ENCODE results near the gene RAD21L1.

RAD21L1 gene

GRCh38 chr20:1185790-1186334 is 40.0 kb upstream of the RAD21L1 start:
- Histone ChIP-seq H3K27me3 (ENCODE audit: control insufficient read depth in 1 of 2, insufficient read depth in 2 of 2, low read length in 2 of 2) (peaks cover 28 to 33% of the 10 kb centered on the region in 2 donors), H3K4me3 (ENCODE audit: low read length in 2 of 2) (no peak overlapping the region), H3K9ac (ENCODE audit: low read length in 2 of 2) (no peak overlapping the region), H3K27ac (ENCODE audit: low read length) (no peak overlapping the region), H3K36me3 (ENCODE audit: control insufficient read depth in 2 of 2, insufficient read depth in 2 of 2, low read length in 2 of 2) (no peaks in the 10 kb centered on the region), H3K9me3 (ENCODE audit: control insufficient read depth in 2 of 2, low read length in 2 of 2) (no peaks in the 10 kb centered on the region), H3K4me1 (ENCODE audit: control insufficient read depth, insufficient read depth, low read length) (peaks cover 4% of the 10 kb centered on the region)

GRCh38 chr20:1186367-1186991 is 39.4 kb upstream of the RAD21L1 start:
- H3K27ac ChIP-seq (ENCODE audit: low read length), result no peak overlapping the region
- H3K4me3 ChIP-seq (ENCODE audit: low read length in 2 of 2), result no peak overlapping the region
- H3K9me3 ChIP-seq (ENCODE audit: control insufficient read depth in 2 of 2, low read length in 2 of 2), result no peaks in the 10 kb centered on the region

DNA sequence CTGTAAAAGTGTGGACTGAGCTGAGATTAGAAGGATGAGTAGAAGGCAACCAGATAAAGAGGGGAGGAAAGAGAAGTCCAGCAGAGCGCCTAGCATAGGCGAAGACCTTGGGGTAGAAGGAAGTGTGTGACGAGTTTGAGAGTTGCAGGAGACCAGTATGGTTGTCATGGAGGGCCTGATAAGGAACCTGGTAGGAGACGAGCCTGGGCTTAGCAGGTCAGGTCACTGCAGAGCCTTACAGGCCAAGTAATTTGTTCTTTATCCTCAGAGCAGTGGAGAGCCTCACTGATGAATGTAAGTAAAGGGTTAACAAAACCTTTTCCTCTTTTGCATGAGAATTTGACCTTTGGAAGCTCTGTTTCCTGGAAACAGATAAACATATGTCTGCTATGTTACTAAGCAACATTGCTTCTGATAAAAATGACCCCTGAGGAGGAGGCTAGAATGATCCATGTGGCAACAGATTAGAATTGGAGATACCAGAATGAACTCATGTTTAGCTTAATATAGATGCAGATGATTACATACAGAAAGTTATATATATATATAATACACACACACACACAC is 38.2 kb upstream of the RAD21L1 start:
- no peaks in the 10 kb centered on the region for H3K36me3 ChIP-seq (ENCODE audit: control insufficient read depth in 2 of 2, insufficient read depth in 2 of 2, low read length in 2 of 2)

More at GRCh38 chr20:1186367-1186991, 39.4 kb upstream of the RAD21L1 start:
- H3K27me3 ChIP-seq (ENCODE audit: control insufficient read depth in 1 of 2, insufficient read depth in 2 of 2, low read length in 2 of 2), result peaks cover 26 to 33% of the 10 kb centered on the region in 2 donors
- H3K9ac ChIP-seq (ENCODE audit: low read length in 2 of 2), result no peak overlapping the region
- no peaks in the 10 kb centered on the region for H3K36me3 ChIP-seq (ENCODE audit: control insufficient read depth in 2 of 2, insufficient read depth in 2 of 2, low read length in 2 of 2)
- peaks cover 4% of the 10 kb centered on the region for H3K4me1 ChIP-seq (ENCODE audit: control insufficient read depth, insufficient read depth, low read length)

DNA sequence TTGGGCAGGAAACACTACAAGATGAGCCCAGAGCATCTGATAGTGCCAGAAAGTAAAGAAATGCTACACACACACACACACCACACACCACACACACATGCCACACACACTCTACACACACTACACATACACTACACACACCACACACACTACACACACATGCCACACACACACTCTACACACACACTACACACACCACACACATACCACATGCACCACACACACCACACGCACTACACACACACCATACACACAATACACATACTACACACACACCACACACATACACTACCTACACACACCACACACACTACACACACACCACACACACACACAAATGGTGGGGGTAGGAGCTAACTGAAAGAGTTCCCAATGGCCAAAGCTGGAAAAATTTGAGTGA is 37.5 kb upstream of the RAD21L1 start:
- peaks cover 25 to 33% of the 10 kb centered on the region in 2 donors for H3K27me3 ChIP-seq (ENCODE audit: control insufficient read depth in 1 of 2, insufficient read depth in 2 of 2, low read length in 2 of 2)
- no peak overlapping the region for H3K4me3 ChIP-seq (ENCODE audit: low read length in 2 of 2)
- H3K4me1 ChIP-seq (ENCODE audit: control insufficient read depth, insufficient read depth, low read length), result peaks cover 4% of the 10 kb centered on the region
- no peak overlapping the region for H3K9ac ChIP-seq (ENCODE audit: low read length in 2 of 2)
- H3K36me3 ChIP-seq (ENCODE audit: control insufficient read depth in 2 of 2, insufficient read depth in 2 of 2, low read length in 2 of 2), result no peaks in the 10 kb centered on the region
- H3K27ac ChIP-seq (ENCODE audit: low read length), result no peak overlapping the region
- H3K9me3 ChIP-seq (ENCODE audit: control insufficient read depth in 2 of 2, low read length in 2 of 2), result no peaks in the 10 kb centered on the region

More for the DNA sequence above, 38.2 kb upstream of the RAD21L1 start:
- Histone ChIP-seq H3K9ac (ENCODE audit: low read length in 2 of 2) (no peak overlapping the region), H3K4me1 (ENCODE audit: control insufficient read depth, insufficient read depth, low read length) (peaks cover 4% of the 10 kb centered on the region), H3K27me3 (ENCODE audit: control insufficient read depth in 1 of 2, insufficient read depth in 2 of 2, low read length in 2 of 2) (peaks cover 25 to 33% of the 10 kb centered on the region in 2 donors), H3K4me3 (ENCODE audit: low read length in 2 of 2) (no peak overlapping the region), H3K27ac (ENCODE audit: low read length) (no peak overlapping the region), H3K9me3 (ENCODE audit: control insufficient read depth in 2 of 2, low read length in 2 of 2) (no peaks in the 10 kb centered on the region)

- Histone ChIP-seq H3K27ac (ENCODE audit: low read length) (no peak overlapping the region), H3K36me3 (ENCODE audit: control insufficient read depth in 2 of 2, insufficient read depth in 2 of 2, low read length in 2 of 2) (no peaks in the 10 kb centered on the region), H3K9me3 (ENCODE audit: control insufficient read depth in 2 of 2, low read length in 2 of 2) (no peaks in the 10 kb centered on the region), H3K9ac (ENCODE audit: low read length in 2 of 2) (no peak overlapping the region), H3K27me3 (ENCODE audit: control insufficient read depth in 1 of 2, insufficient read depth in 2 of 2, low read length in 2 of 2) (peaks cover 18 to 19% of the 10 kb centered on the region in 2 donors), H3K4me3 (ENCODE audit: low read length in 2 of 2) (no peak overlapping the region), H3K4me1 (ENCODE audit: control insufficient read depth, insufficient read depth, low read length) (peaks cover under 1% of the 10 kb centered on the region)
These were observed 36.0 kb upstream of the RAD21L1 start for GRCh38 chr20:1189827-1190226.

DNA sequence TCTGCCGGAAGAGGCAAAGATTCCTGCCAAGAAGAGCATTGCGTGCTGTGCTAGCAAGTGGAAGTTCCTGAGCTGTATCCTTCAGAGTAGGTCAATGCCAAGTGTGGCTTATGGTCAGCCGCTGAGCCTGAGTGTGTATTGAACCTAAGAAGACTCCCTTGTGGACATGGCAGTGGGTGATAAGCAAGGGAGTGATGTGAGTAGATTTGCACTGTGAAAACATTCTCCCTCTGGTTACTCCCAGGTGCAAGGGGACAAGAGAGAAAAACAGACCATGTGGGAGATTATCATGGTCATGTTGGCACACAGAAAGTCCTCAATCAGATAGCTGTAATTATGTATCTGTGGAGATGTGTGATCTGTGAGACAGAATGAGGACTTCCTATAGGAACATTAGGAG is 35.0 kb upstream of the RAD21L1 start:
- no peak overlapping the region for H3K27ac ChIP-seq (ENCODE audit: low read length)
- H3K9ac ChIP-seq (ENCODE audit: low read length in 2 of 2), result no peak overlapping the region
- no peaks in the 10 kb centered on the region for H3K36me3 ChIP-seq (ENCODE audit: control insufficient read depth in 2 of 2, insufficient read depth in 2 of 2, low read length in 2 of 2)
- H3K4me3 ChIP-seq (ENCODE audit: low read length in 2 of 2), result no peak overlapping the region
- no peaks in the 10 kb centered on the region for H3K4me1 ChIP-seq (ENCODE audit: control insufficient read depth, insufficient read depth, low read length)
- no peaks in the 10 kb centered on the region for H3K9me3 ChIP-seq (ENCODE audit: control insufficient read depth in 2 of 2, low read length in 2 of 2)
- peaks cover 17% of the 10 kb centered on the region in 2 donors for H3K27me3 ChIP-seq (ENCODE audit: control insufficient read depth in 1 of 2, insufficient read depth in 2 of 2, low read length in 2 of 2)

GRCh38 chr20:1191299-1191698 is 34.5 kb upstream of the RAD21L1 start:
- H3K4me1 ChIP-seq (ENCODE audit: control insufficient read depth, insufficient read depth, low read length), result no peaks in the 10 kb centered on the region
- no peaks in the 10 kb centered on the region for H3K36me3 ChIP-seq (ENCODE audit: control insufficient read depth in 2 of 2, insufficient read depth in 2 of 2, low read length in 2 of 2)
- no peak overlapping the region for H3K27ac ChIP-seq (ENCODE audit: low read length)
- H3K4me3 ChIP-seq (ENCODE audit: low read length in 2 of 2), result no peak overlapping the region
- no peak overlapping the region for H3K9ac ChIP-seq (ENCODE audit: low read length in 2 of 2)
- H3K27me3 ChIP-seq (ENCODE audit: control insufficient read depth in 1 of 2, insufficient read depth in 2 of 2, low read length in 2 of 2), result peaks cover 12% of the 10 kb centered on the region in 2 donors
- H3K9me3 ChIP-seq (ENCODE audit: control insufficient read depth in 2 of 2, low read length in 2 of 2), result no peaks in the 10 kb centered on the region

GRCh38 chr20:1195226-1195625 is 30.6 kb upstream of the RAD21L1 start:
- no peak overlapping the region for H3K27ac ChIP-seq (ENCODE audit: low read length)
- no peak overlapping the region for H3K9ac ChIP-seq (ENCODE audit: low read length in 2 of 2)
- peaks cover 0 to 8% of the 10 kb centered on the region in 2 donors for H3K27me3 ChIP-seq (ENCODE audit: control insufficient read depth in 1 of 2, insufficient read depth in 2 of 2, low read length in 2 of 2)
- H3K4me3 ChIP-seq (ENCODE audit: low read length in 2 of 2), result no peak overlapping the region
- no peaks in the 10 kb centered on the region for H3K9me3 ChIP-seq (ENCODE audit: control insufficient read depth in 2 of 2, low read length in 2 of 2)
- no peaks in the 10 kb centered on the region for H3K36me3 ChIP-seq (ENCODE audit: control insufficient read depth in 2 of 2, insufficient read depth in 2 of 2, low read length in 2 of 2)
- H3K4me1 ChIP-seq (ENCODE audit: control insufficient read depth, insufficient read depth, low read length), result no peaks in the 10 kb centered on the region

DNA sequence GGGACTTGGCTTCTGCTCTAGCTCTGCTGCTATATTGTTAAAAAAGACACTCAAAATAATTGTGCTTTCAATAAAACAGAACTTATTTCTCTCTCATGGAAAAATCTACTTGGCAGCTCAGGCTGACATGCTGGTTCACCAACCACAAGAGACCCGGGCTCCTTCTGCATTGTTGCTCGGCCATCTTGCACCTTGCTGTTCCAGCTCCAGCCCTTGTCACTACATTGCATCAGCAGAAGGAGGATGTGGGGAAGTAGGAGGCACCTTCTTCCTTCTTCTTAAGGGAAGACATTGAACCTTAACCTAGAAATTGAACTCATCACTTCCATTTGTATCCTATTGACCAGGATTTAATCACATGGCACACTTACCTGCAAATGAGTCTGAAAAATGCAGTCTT is 29.2 kb upstream of the RAD21L1 start:
- Histone ChIP-seq H3K9ac (ENCODE audit: low read length in 2 of 2) (no peak overlapping the region), H3K27ac (ENCODE audit: low read length) (no peak overlapping the region), H3K4me1 (ENCODE audit: control insufficient read depth, insufficient read depth, low read length) (no peaks in the 10 kb centered on the region), H3K4me3 (ENCODE audit: low read length in 2 of 2) (no peak overlapping the region), H3K9me3 (ENCODE audit: control insufficient read depth in 2 of 2, low read length in 2 of 2) (no peaks in the 10 kb centered on the region), H3K27me3 (ENCODE audit: control insufficient read depth in 1 of 2, insufficient read depth in 2 of 2, low read length in 2 of 2) (peaks cover 0 to 6% of the 10 kb centered on the region in 2 donors), H3K36me3 (ENCODE audit: control insufficient read depth in 2 of 2, insufficient read depth in 2 of 2, low read length in 2 of 2) (no peaks in the 10 kb centered on the region)

GRCh38 chr20:1197801-1198200 is 28.0 kb upstream of the RAD21L1 start:
- Histone ChIP-seq H3K9ac (ENCODE audit: low read length in 2 of 2) (no peak overlapping the region), H3K4me3 (ENCODE audit: low read length in 2 of 2) (no peak overlapping the region), H3K27me3 (ENCODE audit: control insufficient read depth in 1 of 2, insufficient read depth in 2 of 2, low read length in 2 of 2) (peaks cover 0 to 6% of the 10 kb centered on the region in 2 donors)

DNA sequence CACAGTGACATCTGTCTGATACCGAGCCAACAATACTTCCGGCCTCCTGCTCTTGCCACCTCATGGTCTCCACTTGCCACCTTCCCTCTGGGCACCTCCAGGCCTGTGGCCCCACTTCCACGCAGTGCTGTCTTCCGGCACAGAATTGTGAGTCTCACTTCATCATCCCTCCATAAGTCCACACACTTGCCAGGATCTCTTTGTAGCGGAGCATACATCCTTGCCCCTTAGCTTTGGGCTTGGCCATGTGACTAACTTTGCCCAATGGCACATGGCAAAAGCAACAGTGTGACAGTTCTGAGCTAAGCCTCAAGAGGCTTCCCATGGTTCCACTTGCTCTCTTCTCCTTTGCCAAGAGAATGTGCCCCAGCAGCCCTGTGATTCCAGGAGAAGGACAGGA is 27.1 kb upstream of the RAD21L1 start:
- Histone ChIP-seq H3K36me3 (ENCODE audit: control insufficient read depth in 2 of 2, insufficient read depth in 2 of 2, low read length in 2 of 2) (no peaks in the 10 kb centered on the region), H3K4me1 (ENCODE audit: control insufficient read depth, insufficient read depth, low read length) (no peaks in the 10 kb centered on the region), H3K4me3 (ENCODE audit: low read length in 2 of 2) (no peak overlapping the region), H3K9me3 (ENCODE audit: control insufficient read depth in 2 of 2, low read length in 2 of 2) (no peaks in the 10 kb centered on the region), H3K9ac (ENCODE audit: low read length in 2 of 2) (no peak overlapping the region), H3K27me3 (ENCODE audit: control insufficient read depth in 1 of 2, insufficient read depth in 2 of 2, low read length in 2 of 2) (peaks cover 0 to 6% of the 10 kb centered on the region in 2 donors), H3K27ac (ENCODE audit: low read length) (no peak overlapping the region)

More at GRCh38 chr20:1197801-1198200, 28.0 kb upstream of the RAD21L1 start:
- H3K27ac ChIP-seq (ENCODE audit: low read length), result no peak overlapping the region
- H3K9me3 ChIP-seq (ENCODE audit: control insufficient read depth in 2 of 2, low read length in 2 of 2), result no peaks in the 10 kb centered on the region
- H3K36me3 ChIP-seq (ENCODE audit: control insufficient read depth in 2 of 2, insufficient read depth in 2 of 2, low read length in 2 of 2), result no peaks in the 10 kb centered on the region
- no peaks in the 10 kb centered on the region for H3K4me1 ChIP-seq (ENCODE audit: control insufficient read depth, insufficient read depth, low read length)
